Measurements from ENCODE around the gene DNAJB5.
"Not testable (repeated sequence)": the region's sequence is repeated elsewhere in the genome, so short reads cannot be mapped to it uniquely, and the experiment has no call there.

Gene DNAJB5

DNA sequence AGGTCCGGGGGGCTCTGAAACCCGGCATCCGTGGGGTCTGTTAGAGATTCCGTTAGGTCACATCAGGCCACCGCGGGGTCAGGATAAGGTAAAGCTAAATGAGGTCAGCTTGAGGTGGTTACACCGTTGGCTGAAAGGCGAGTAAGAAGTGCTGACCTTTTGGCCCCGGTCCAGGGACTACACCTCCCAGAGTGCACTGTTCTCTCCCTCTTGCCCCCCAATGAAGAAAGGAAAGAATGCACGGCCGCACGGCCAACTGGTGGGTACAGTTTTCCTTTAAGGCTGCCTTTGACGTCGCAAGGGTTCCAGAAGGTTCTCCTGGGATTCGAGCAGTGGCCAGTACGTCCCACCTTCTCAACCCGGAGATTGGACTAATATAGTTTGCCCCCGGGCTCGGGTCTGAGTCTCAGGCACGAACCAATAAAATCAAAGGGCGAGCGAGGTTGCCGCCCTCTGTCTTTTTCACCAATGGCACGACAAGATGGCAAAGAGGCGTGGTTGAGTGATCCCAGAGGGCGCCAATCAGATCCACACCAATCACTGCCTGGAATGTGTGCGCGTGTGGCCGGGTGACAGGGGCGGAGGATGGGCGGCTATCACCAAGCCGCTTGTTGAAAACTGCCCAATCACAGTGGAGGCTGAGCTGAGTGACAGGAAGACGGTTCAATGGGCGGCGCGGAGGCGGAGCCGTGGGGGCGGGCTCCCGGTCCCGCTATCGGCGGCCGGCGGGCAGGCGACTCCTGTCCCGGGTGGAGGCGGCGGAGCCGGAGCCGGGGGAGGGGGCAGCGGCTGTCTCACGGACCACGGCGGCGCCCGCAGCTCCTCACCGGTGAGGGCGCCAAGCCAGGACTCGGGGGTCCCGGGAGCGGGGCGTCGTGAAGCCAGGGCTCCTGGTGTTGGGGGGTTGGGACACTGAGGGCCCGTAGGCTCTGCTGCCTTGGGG lies at the start of gene DNAJB5:
DNAJB5 (plus strand) TSS at position 743 of the 943 bp plus-strand sequence. CDS start 886 bp downstream, outside the sequence.
- Histone ChIP-seq H3K27me3 (ENCODE audit: insufficient read depth, low read length, poor library complexity) (no peaks in the 10 kb centered on the region), H3K79me2 (ENCODE audit: insufficient read depth, low read length) (no peaks in the 10 kb centered on the region), H3K9me3 (ENCODE audit: insufficient read depth, low read length, severe bottlenecking) (no peaks in the 10 kb centered on the region), H2AFZ (ENCODE audit: low read depth, low read length) (peak within 1 kb of the TSS; percentile 98), H4K20me1 (ENCODE audit: insufficient read depth, low read length) (no peaks in the 10 kb centered on the region), H3K9ac (ENCODE audit: low read depth, low read length) (peak within 1 kb of the TSS; percentile 62), H3K27ac (ENCODE audit: low read length) (peak within 1 kb of the TSS; percentile 77), H3K4me1 (ENCODE audit: insufficient read depth, low read length) (peaks cover 23% of the 10 kb centered on the region), H3K4me2 (ENCODE audit: insufficient read depth, low read length) (peak within 1 kb of the TSS; percentile 88), H3K36me3 (ENCODE audit: insufficient read depth, low read length) (no peaks in the 10 kb centered on the region), H3K4me3 (ENCODE audit: low read depth in 1 of 2, low read length in 2 of 2) (peak within 1 kb of the TSS; percentile 42 to 80; a peak in 3 of 4 replicates)
- ATAC-seq (ENCODE audit: insufficient read depth, low read depth) (peak; percentile 97), DNase-seq (peak; percentile 97)
- no peak for TF ChIP-seq EZH2 (IDR thresholded peaks at IDR 0.05; ENCODE audit: borderline replicate concordance, low read depth, low read length, severe bottlenecking)
- TF ChIP-seq, protein P1, sequence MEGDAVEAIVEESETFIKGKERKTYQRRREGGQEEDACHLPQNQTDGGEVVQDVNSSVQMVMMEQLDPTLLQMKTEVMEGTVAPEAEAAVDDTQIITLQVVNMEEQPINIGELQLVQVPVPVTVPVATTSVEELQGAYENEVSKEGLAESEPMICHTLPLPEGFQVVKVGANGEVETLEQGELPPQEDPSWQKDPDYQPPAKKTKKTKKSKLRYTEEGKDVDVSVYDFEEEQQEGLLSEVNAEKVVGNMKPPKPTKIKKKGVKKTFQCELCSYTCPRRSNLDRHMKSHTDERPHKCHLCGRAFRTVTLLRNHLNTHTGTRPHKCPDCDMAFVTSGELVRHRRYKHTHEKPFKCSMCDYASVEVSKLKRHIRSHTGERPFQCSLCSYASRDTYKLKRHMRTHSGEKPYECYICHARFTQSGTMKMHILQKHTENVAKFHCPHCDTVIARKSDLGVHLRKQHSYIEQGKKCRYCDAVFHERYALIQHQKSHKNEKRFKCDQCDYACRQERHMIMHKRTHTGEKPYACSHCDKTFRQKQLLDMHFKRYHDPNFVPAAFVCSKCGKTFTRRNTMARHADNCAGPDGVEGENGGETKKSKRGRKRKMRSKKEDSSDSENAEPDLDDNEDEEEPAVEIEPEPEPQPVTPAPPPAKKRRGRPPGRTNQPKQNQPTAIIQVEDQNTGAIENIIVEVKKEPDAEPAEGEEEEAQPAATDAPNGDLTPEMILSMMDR (IDR thresholded peaks at IDR 0.05; ENCODE audit: borderline replicate concordance, extremely low read depth, low read length, poor library complexity, severe bottlenecking): no peak

DNA sequence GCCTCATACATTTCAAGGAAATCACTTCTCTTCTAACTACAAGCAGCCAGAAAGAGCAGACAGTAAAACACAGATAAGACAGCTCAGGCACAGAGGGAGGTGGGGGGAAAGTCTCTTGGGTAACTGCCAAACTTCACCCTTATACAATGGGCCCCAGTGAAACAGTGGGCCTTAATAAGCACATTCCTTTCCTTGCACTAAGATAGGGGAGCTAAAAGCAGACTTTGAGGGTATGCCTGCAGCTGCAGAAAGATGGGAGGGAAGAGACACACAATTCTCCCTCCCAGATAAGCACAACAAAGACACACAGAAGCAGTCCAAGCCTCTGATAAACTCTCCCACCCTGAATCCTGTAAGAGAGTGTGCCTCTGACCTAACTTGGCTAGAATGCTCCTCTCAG lies 49.6 kb upstream of the DNAJB5 start:
- H3K27ac ChIP-seq (ENCODE audit: low read length); H3K4me1 ChIP-seq (ENCODE audit: insufficient read depth, low read length); DNase-seq; H4K20me1 ChIP-seq (ENCODE audit: insufficient read depth, low read length); ATAC-seq (ENCODE audit: insufficient read depth, low read depth); H3K9me3 ChIP-seq (ENCODE audit: insufficient read depth, low read length, severe bottlenecking); H3K9ac ChIP-seq (ENCODE audit: low read depth, low read length); H3K27me3 ChIP-seq (ENCODE audit: insufficient read depth, low read length, poor library complexity); H3K4me2 ChIP-seq (ENCODE audit: insufficient read depth, low read length); H2AFZ ChIP-seq (ENCODE audit: low read depth, low read length); H3K79me2 ChIP-seq (ENCODE audit: insufficient read depth, low read length); H3K4me3 ChIP-seq (ENCODE audit: low read depth in 1 of 2, low read length in 2 of 2); H3K36me3 ChIP-seq (ENCODE audit: insufficient read depth, low read length): not testable (repeated sequence)

DNA sequence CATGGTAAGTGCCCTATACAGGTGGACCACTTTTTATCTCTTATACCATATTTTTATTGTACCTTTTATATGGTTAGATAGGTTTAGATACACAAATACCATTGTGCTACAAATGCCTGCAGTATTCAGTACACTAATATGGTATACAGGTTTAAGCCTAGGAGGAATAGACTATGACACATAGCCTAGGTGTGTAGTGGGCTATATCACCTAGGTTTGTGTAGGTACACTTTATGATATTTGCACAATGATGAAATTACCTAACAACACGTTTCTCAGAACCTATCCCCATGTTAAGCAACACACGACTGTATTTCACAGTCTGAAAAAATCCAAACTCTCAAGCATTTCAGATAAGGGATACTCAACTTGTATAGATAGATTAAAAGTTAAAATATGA lies 41.1 kb upstream of the DNAJB5 start:
- Histone ChIP-seq H3K79me2 (ENCODE audit: insufficient read depth, low read length) (no peaks in the 10 kb centered on the region), H3K36me3 (ENCODE audit: insufficient read depth, low read length) (no peaks in the 10 kb centered on the region), H3K27ac (ENCODE audit: low read length) (no peak overlapping the region), H3K9ac (ENCODE audit: low read depth, low read length) (no peak overlapping the region), H3K9me3 (ENCODE audit: insufficient read depth, low read length, severe bottlenecking) (no peaks in the 10 kb centered on the region), H3K4me2 (ENCODE audit: insufficient read depth, low read length) (no peak overlapping the region), H4K20me1 (ENCODE audit: insufficient read depth, low read length) (no peaks in the 10 kb centered on the region), H2AFZ (ENCODE audit: low read depth, low read length) (no peak overlapping the region), H3K27me3 (ENCODE audit: insufficient read depth, low read length, poor library complexity) (no peaks in the 10 kb centered on the region), H3K4me3 (ENCODE audit: low read depth in 1 of 2, low read length in 2 of 2) (no peak overlapping the region), H3K4me1 (ENCODE audit: insufficient read depth, low read length) (no peaks in the 10 kb centered on the region)
- ATAC-seq (ENCODE audit: insufficient read depth, low read depth) (no peak), DNase-seq (no peak)
- TF ChIP-seq, protein P1 (IDR thresholded peaks at IDR 0.05; ENCODE audit: borderline replicate concordance, extremely low read depth, low read length, poor library complexity, severe bottlenecking): no peak
- no peak for TF ChIP-seq EZH2 (IDR thresholded peaks at IDR 0.05; ENCODE audit: borderline replicate concordance, low read depth, low read length, severe bottlenecking)

DNA sequence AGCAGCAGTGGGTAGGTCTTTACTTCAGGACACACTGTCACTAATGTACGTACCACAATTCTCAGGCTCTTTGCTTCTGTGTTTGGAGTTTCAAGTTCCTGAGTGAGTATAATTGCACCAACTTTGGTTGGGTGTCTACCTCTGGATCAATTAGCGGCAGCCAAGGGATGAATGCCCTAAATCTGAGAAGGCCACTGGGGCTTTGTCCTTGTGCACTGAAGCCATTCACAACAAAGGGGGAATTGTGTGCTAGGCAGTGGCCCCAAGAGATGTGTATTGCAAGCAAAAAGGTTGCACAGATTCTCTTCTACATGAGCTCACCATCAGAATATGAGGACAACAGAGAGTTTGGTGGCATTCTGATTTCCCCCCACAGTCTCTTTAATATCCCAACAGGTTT lies 35.3 kb upstream of the DNAJB5 start:
- Histone ChIP-seq H3K36me3 (ENCODE audit: insufficient read depth, low read length) (no peaks in the 10 kb centered on the region), H3K4me3 (ENCODE audit: low read depth in 1 of 2, low read length in 2 of 2) (no peak overlapping the region), H3K4me2 (ENCODE audit: insufficient read depth, low read length) (no peak overlapping the region), H3K79me2 (ENCODE audit: insufficient read depth, low read length) (no peaks in the 10 kb centered on the region), H3K4me1 (ENCODE audit: insufficient read depth, low read length) (no peaks in the 10 kb centered on the region), H2AFZ (ENCODE audit: low read depth, low read length) (no peak overlapping the region), H3K27me3 (ENCODE audit: insufficient read depth, low read length, poor library complexity) (no peaks in the 10 kb centered on the region), H3K9ac (ENCODE audit: low read depth, low read length) (no peak overlapping the region), H4K20me1 (ENCODE audit: insufficient read depth, low read length) (no peaks in the 10 kb centered on the region), H3K9me3 (ENCODE audit: insufficient read depth, low read length, severe bottlenecking) (no peaks in the 10 kb centered on the region), H3K27ac (ENCODE audit: low read length) (no peak overlapping the region)
- ATAC-seq (ENCODE audit: insufficient read depth, low read depth) (no peak), DNase-seq (no peak)
- TF ChIP-seq, protein P1 (IDR thresholded peaks at IDR 0.05; ENCODE audit: borderline replicate concordance, extremely low read depth, low read length, poor library complexity, severe bottlenecking): no peak
- TF ChIP-seq EZH2 (IDR thresholded peaks at IDR 0.05; ENCODE audit: borderline replicate concordance, low read depth, low read length, severe bottlenecking): no peak

DNA sequence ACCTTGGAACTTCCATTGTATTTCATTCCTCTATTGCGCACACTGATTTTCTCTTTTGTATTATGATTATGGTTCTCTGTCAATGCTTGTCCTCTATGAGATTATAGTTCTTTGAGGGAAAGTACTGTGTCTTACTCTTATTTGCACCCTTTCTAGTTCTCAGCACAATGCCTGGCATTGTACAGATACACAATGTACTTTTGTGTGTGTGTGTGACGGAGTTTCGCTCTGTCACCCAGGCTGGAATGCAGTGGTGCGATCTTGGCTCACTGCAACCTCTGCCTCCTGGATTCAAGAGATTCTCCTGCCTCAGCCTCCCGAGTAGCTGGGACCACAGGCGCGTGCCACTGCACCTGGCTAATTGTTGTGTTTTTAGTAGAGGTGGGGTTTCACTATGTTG lies 33.5 kb upstream of the DNAJB5 start:
- not testable (repeated sequence) for H3K9ac ChIP-seq (ENCODE audit: low read depth, low read length); H3K27me3 ChIP-seq (ENCODE audit: insufficient read depth, low read length, poor library complexity); H3K4me1 ChIP-seq (ENCODE audit: insufficient read depth, low read length); H3K9me3 ChIP-seq (ENCODE audit: insufficient read depth, low read length, severe bottlenecking); H3K4me3 ChIP-seq (ENCODE audit: low read depth in 1 of 2, low read length in 2 of 2); H3K27ac ChIP-seq (ENCODE audit: low read length); H3K36me3 ChIP-seq (ENCODE audit: insufficient read depth, low read length); ATAC-seq (ENCODE audit: insufficient read depth, low read depth); H3K79me2 ChIP-seq (ENCODE audit: insufficient read depth, low read length); DNase-seq; H4K20me1 ChIP-seq (ENCODE audit: insufficient read depth, low read length); H3K4me2 ChIP-seq (ENCODE audit: insufficient read depth, low read length); H2AFZ ChIP-seq (ENCODE audit: low read depth, low read length)

Measured in DND-41 (cell line).